Mesenteric fat pad (tissue), 1 donor: ENCODE measurements around the gene ERRFI1. TPM values are rescaled to one million over a fixed set of nuclear protein-coding genes. Genes with fewer than 3 reads are reported as not detected.
"Not testable (repeated sequence)": the region's sequence is repeated elsewhere in the genome, so short reads cannot be mapped to it uniquely, and the experiment has no call there.

ENCODE experiments used
- DNase-seq: peaks from one replicate; pipeline ENCODE4 v3.0.0-alpha.2; 2020; ENCODE audit warnings: low spot score
- long read RNA-seq: library from polyadenylated mRNA; unstranded; transcript quantifications from one replicate; pipeline ENCODE4 v2.0.0, GENCODE V29; 2020
- total RNA-seq: library from RNA; stranded (reverse); fragmentation: NEBNext Ultra II Directional; extraction: Animal tissue kit (Norgen Biotek cat#: 25700); gene quantifications from one replicate; pipeline ENCODE4 v1.2.1, GENCODE V29; 2021
- donor health status: DM: yes; HTN: yes; CAD: no.

Gene ERRFI1, protein sequence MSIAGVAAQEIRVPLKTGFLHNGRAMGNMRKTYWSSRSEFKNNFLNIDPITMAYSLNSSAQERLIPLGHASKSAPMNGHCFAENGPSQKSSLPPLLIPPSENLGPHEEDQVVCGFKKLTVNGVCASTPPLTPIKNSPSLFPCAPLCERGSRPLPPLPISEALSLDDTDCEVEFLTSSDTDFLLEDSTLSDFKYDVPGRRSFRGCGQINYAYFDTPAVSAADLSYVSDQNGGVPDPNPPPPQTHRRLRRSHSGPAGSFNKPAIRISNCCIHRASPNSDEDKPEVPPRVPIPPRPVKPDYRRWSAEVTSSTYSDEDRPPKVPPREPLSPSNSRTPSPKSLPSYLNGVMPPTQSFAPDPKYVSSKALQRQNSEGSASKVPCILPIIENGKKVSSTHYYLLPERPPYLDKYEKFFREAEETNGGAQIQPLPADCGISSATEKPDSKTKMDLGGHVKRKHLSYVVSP
- 100 TPM for total RNA-seq
- long read RNA-seq, transcript ERRFI1-201 (4 exons, 3,104 nt): major isoform, 8 of 36 reads
- long read RNA-seq, partial matches to known transcripts: 4 of 36 reads
- long read RNA-seq, other reads (novel, unspliced or antisense): 22 of 36 reads

DNA sequence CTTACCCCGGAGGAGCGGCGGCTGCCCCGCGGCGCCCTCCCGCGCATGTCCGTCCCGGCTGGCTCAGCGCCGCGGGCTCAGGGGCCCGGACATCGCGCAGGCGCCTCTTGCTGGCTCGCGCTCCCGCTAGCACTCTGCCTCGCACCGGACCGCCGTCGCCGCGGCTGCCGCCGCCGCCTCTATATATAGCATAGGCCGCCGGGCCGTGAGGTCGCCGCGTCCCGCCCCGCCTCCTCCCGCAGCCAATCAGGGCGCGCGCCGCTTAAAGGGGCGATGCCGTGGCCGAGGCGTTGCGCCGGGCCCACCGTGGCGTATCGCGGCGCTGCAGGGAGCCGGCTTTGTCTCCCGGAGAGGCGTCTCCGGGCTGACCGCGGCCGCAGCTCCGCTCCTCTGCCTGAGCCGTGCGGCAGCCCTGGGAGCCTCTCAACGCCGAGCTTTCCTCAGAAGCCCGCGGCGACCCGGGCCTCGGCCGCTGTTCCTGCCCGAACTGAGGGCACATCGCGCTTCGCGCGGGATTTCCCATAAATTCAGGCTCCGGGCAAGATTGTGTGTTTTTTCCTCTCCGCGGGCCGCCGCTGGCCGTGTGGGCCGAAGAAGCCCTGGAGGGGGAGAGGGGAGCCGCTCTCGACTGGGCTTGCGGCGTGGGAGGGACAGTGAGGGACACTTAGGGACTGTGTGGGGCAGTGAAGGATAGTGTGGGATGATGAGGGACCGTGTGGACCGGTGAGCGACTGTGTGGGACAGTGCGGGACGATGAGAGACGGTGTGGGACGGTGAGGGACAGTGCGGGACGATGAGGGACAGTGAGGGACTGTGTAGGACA lies at the start of gene ERRFI1:
ERRFI1 (minus strand) TSS at position 157 of the 823 bp plus-strand sequence. CDS start 10,690 bp downstream, outside the sequence.
- peak; percentile 98 for DNase-seq

DNA sequence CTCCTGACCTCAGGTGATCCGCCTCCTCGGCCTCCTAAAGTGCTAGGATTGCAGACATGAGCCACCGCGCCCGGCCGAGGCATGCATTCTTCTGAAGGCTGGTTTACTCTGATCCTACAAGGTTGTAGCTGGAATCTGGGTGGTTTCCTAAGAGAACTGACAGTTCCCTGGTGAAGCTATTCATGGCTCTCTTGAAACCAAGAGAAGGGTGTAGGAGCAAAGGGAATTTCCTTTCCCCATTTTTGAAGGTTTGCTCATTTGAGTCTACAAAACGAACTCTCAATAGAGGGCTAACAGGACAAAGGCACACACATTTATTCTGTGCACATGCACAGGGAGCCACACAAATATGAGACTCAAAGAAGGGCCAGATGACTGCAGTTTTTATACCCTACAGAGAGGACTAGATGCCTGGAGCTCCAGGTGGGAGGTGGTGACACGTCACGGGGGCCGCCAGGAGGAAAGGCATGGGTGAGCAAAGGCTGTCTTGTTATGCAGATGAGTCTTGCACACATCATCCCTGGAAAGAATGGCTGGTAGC lies 49.5 kb upstream of the ERRFI1 start:
- no peak for DNase-seq

DNA sequence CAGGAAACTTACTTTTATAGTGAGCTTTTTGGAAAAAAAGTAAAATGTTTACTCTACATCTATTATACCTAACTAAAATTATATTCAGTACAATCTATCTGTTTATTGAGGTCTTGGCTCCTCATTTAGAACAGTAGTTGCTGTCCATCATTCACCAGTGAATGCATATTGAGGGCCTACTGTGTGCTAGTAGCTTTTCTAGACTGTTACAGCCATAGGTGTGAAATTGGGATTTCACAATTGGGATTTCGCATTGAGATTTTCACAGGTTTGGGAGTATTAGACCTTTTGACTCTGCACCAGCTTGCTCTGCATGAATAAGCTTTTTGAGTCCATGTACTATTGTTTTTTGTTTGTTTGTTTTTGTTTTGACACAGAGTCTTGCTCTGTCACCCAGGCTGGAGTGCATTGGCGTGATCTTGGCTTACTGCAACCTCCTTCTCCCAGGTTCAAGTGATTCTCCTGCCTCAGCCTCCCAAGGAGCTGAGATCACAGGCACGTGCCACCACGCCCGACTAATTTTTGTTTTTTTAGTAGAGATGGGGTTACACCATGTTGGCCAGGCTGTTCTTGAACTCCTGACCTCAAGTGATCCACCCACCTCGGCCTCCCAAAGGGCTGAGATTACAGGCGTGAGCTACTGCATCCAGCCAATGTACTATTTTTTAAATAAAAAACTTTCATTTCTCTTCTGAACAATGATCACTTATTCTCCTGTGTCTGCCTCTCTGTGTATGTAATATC lies 47.2 kb upstream of the ERRFI1 start:
- DNase-seq: no peak

DNA sequence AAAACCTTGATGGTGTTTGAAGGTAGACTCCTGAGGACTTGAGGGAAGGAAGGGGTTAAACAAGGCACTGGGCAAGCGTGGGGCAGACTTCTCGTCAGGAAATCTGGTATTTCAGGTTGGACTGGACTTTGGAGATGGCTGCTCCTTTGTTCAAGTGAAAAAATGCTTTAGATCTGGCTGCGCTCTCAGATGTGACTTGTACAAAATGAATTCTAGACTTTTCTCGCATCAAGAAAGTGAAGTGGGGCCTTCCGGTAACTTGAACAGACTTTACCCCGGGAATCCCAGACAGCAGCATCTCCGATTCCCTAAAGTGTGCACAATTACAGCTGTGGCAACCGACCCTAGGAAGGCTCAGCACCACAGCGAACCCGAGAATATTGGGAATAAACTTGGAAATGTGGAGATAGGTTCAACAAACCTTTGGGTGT lies 44.3 kb upstream of the ERRFI1 start:
- DNase-seq: no peak

DNA sequence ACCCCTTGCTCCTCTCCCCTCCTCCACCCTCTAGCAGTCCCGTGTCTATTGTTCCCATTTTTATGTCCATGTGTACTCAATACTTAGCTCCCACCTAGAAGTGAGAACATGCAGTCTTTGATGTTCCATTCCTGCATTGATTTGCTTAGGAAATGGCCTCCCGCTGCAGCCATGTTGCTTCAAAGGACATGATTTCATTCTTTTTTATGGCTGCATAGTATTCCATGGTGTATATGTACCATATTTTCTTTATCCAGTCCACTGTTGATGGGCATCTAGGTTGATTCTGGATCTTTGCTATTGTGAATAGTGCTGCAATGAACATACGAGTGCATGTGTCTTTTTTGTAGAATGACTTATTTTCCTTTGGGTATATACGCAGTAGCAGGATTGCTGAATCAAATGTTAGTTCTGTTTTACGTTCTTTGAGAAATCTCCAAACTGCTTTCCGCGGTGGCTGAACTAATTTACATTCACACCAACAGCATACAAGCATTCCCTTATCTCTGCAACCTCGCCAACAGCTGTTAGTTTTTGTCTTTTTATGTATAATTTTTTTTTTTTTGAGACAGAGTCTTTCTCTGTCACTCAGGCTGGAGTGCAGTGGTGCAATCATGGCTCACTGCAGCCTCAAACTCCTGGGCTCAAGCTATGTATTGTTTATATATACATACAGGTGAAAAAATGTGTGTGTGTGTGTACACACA lies 43.7 kb upstream of the ERRFI1 start:
- DNase-seq: not testable (repeated sequence)

DNA sequence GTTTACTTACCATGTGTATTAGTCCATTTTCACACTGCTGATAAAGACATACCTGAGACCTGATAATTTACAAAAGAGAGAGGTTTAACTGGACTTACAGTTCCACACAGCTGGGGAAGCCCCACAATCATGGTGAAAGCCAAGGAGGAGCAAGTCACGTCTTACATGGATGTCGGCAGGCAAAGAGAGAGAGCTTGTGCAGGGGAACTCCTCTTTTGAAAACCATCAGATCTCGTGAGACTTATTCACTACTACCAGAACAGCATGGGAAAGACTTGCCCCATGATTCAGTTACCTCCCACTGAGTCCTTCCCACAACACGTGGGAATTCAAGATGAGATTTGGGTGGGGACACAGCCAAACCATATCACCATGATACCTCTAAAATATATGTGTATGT lies 39.3 kb upstream of the ERRFI1 start:
- no peak for DNase-seq

DNA sequence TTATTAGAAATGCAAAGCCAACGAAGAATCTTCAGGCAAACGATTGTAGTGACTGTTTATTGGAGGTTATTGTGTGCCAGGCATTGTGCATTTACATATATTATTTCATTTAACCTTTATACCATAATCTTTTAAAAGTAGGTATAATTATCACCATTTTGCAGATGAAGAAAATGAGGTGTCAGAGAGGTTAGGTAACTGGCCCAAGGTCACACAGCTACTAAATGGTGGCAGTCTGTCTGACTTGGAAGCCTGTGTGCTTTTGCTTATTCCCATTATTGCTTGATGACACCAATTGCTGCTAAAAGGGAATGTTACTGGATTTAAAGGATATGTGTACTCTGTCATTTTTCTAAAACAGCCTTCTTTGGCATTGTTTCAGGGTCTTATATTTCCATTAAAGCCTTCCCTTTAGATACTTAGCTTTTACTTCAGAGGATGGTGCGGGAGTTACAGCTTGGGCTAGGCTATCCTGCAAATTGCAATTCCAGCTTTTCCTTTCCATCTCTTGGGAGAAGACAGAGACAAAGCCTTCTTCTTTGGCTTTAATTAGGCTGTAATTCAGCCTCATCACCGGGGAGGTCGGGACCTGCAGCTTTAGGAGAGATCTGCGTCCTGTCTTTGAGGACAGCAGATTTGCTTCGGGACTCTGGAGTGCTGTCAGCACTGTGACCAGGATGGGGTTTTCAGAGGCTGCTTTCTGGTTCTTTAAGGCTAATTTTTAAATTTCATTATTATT lies 37.4 kb upstream of the ERRFI1 start:
- DNase-seq: no peak

DNA sequence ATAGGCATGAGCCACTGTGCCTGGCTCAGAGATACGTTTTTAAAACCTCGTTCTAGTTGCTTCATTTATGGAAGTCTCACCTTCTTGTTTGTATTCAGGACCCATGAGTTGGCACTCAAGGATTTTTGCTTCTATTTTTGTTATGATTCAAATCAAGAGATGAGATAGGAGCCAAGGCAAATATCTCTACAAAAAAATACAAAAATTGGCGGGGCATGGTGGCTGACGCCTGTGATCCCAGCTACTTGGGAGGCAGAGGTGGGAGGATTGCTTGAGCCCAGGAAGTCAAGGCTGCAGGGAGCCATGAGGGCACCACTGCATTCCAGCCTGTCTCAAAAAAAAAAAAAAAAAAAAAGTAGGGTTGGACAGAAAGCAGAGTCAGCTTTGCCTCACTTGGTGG lies 36.8 kb upstream of the ERRFI1 start:
- DNase-seq: no peak

DNA sequence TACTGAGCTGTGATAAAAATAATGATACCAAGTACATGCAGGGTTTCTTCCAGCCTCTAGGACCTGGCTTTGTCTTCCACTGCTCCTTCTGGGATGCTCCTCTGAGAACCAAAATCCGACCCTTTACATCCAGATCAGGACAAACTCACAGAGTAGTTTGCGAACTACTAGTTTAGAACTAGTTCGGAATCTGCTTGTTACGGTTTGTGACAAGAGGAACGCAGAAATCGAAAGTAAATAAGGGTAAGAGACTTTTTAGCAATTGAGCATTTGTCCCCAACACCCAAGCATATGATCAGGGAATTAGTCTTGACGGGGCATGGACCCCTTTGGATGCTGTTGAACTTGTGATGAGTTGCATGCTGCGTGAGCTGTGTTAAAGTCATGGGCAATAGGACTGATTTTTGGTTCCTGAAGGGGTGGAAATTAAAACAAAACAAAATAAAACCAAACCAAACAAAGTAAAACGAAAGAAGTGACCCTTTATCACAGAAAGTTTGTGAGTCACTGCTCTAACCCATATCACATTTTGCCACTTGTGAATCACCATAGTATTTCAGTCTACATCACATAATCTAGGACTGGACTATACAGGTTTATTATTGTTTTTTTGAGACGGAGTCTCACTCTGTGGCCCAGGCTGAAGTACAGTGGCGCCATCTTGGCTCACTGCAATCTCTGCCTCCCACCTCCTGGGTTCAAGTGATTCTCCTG lies 35.7 kb upstream of the ERRFI1 start:
- DNase-seq: no peak

DNA sequence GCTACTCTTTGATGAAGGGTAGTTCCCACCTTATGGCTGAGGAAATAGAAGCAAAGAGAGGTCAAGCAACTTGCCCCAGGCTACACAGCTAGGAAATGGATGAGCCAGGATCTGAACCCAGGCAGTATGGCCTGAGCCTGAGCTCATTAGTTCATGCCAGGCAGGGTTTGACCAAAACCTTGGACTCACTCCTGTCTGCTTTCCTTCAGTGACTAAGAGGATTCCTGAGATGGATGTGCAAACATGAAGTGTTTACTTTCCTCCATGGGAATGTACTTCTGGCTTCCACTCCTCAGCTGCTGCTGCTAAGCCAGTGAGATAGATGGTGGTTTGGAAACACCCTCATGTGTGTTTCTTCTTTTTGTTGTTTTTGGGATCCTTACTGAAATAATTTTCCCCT lies 35.1 kb upstream of the ERRFI1 start:
- DNase-seq: no peak

DNA sequence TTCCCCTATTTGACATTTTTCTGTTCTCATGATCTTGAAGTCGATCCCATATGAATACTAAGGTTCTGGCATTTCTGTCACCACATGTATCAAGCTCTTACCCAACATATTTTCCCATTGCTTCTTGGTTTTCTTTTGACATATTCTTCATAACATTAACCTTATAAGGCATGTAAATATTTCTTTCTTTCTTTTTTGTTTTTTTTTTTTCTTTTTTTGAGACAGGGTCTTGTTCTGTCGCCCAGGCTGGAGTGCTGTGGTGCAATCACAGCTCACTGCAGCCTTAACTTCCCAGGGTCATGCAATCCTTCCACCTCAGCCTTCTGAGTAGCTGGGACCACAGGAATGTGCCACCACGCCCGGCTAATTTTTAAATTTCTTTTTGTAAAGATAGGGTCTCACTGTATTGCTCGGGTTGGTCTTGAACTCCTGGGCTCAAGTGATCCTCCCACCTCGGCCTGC lies 33.1 kb upstream of the ERRFI1 start:
- no peak for DNase-seq

DNA sequence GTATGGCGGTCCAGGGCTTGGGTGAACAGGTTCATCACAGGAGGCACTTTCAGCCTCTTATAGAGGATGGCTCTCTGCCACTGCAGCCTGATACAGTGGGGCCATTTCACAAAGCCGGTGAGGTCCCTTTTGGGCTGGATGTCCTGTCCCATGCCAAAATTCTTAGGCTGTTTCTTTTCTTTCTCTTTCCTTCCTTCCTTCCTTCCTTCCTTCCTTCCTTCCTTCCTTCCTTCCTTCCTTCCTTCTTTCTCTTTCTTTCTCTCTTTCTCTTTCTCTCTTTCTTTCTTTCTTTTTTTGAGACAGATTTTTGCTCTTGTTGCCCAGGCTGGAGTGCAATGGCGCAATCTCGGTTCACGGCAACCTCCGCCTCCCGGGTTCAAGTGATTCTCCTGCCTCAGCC lies 31.7 kb upstream of the ERRFI1 start:
- not testable (repeated sequence) for DNase-seq

DNA sequence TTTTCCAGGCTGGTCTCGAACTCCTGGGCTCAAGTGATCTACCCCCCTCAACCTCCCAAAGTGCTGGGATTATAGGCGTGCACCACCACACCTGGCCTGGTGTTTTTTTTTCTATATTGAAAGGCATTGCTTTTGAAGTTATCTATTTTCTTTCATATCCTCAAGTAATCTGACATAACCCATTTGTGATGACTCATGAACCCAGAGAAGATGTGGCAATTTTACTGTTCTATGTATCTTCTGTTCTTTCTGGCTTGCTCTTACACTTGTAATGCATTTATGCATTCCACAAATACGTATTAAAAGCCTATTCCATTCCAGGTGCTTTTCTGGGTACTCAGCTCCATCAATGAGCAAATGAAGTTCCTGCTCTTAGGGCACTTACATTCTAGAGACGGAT lies 29.9 kb upstream of the ERRFI1 start:
- no peak for DNase-seq

DNA sequence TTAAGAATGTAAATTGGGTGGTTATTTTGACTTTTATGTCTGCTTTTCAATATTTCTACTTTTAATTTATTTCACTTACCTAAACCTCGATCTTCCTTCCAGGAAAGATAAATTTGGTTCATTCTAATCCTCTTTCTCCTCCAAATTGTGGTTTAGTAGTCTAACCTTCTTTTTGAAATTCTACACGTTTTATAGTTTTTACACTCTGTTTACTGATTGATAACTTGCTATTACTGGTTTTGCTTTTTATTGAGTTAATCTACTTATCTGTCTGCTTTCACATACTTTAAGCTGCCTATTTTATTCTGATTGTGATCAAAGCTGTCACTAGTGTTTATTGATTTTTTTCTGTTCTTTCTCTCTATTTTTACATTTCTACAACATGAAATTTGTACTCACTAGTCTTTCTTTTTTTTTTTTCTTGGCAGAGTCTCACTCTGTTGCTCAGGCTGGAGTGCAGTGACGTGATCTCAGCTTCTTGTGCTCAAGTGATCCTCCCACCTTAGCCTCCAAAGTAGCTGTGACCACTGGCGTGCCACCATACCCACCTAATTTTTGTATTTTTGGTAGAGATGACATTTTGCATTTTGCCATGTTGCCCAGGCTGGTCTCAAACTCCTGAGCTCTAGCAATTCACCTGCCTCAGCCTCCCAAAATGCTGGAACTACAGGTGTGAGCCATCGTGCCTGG lies 27.9 kb upstream of the ERRFI1 start:
- DNase-seq: no peak

DNA sequence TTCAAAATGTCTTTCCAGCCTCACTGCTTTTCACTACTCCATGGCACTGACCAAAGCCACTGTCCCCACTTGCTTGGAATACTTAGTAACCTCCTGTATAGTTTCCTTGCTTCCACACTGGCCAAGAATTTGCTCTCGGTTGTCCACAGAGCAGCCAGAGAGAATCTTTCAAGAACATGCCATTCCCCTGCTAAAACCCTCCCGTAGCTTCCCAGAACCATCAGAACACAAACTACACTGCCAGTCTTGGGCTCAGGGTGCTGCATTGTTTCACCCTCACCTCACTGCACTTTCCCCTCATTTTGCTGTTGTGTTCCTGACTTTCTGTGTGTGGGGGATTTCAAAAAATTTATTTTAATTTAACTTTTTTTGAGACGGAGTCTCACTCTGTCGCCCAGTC lies 25.5 kb upstream of the ERRFI1 start:
- no peak for DNase-seq

DNA sequence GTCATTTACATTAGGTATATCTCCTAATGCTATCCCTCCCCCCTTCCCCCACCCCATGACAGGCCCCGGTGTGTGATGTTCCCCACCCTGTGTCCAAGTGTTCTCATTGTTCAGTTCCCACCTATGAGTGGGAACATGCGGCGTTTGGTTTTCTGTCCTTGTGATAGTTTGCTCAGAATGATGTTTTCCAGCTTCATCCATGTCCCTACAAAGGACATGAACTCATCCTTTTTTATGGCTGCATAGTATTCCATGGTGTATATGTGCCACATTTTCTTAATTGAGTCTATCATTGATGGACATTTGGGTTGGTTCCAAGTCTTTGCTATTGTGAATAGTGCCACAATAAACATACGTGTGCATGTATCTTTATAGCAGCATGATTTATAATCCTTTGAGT lies 23.1 kb upstream of the ERRFI1 start:
- not testable (repeated sequence) for DNase-seq

DNA sequence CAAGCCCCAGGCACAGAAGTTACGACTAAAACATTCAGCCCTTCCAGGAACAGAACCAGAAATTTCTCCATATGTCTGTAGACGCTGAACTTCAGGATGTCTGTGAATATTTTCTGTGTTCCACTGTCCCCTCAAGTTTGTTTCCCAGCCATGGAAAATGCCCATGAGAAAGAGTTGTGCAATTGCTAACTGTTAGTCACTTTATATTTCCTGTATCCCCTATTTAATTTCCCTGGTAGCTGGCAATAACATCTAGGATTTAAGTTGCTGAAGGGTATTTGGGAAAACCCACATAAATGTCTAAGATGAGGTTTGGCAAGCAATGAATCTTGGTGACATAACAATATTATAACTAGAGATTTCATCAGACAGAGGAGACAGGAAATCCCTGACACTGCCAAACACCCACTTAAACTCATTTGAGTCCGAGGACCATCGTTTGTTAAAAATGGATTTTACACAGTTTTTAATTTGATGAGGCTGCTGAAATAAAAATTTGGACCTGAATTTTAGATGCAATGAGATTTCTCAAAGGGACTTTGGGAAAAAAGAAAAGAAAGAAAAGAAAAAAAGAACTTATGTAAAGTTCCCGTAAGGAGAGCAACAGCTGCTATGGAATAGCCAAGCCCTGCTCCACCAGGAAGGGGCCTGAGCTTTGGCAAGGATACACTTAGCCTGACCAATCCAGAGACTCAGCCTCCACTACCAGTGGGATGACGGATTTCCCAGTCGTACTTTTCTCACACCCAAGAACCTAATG lies 21.8 kb upstream of the ERRFI1 start:
- DNase-seq: no peak

DNA sequence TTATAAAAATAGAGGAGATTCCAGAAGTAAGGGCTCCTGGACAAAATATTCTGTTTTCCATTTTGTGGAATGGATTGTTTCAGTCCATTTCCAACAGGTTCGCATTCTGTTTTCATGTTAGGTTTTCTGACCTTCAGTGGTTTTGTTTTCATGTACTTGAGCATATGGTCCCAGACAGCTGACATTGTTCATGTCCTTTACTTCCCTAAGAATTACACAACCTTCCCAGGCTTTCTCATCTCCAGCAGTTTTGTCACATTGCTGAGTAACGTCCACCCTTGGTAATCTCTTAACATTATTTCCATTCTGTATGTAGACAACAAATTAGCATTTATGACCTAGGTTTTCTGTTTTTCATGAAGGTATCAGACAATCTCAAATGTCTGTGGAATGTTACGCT lies 21.0 kb upstream of the ERRFI1 start:
- no peak for DNase-seq
